Fibroblast of pulmonary artery (primary cell): Measurements from ENCODE around the gene RAPH1.

Experiments
- DNase-seq: peaks from one replicate; pipeline ENCODE4 v3.0.0-alpha.2; 2010; ENCODE audit warnings: low read depth
- H3K4me3 ChIP-seq: replicated peaks from 2 replicates; pipeline ENCODE4 v1.5.1; 2011; ENCODE audit warnings: low read depth, mild to moderate bottlenecking, control low read depth, low read length, moderate library complexity
- TF ChIP-seq, protein P1 (sequence below): IDR thresholded peaks from 2 replicates; pipeline ENCODE4 v1.5.1; 2011; ENCODE audit warnings: mild to moderate bottlenecking, control low read depth, low read length, inconsistent platforms; ENCODE audit errors: missing control alignments

RAPH1 gene

DNA sequence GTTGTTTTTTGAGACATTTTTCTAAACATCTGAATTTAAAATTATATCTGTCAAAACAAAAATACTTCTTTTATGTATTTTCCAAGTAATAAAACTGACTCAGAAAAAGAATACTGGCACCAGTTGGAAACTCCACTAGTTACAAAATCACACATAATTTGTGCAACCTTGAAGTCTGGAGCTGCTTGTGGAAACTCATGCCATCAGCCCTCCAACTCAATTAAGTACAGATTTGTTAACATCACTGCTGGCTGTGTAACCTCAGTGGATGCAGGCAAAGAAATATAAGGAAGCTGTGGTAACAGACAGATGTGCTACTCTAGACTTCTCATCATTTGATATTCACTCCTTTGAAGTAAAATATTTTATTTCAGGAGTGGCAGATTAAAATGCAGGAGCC, 30.0 kb upstream of the RAPH1 start:
- H3K4me3 ChIP-seq: no peak overlapping the region
- TF ChIP-seq, protein P1, sequence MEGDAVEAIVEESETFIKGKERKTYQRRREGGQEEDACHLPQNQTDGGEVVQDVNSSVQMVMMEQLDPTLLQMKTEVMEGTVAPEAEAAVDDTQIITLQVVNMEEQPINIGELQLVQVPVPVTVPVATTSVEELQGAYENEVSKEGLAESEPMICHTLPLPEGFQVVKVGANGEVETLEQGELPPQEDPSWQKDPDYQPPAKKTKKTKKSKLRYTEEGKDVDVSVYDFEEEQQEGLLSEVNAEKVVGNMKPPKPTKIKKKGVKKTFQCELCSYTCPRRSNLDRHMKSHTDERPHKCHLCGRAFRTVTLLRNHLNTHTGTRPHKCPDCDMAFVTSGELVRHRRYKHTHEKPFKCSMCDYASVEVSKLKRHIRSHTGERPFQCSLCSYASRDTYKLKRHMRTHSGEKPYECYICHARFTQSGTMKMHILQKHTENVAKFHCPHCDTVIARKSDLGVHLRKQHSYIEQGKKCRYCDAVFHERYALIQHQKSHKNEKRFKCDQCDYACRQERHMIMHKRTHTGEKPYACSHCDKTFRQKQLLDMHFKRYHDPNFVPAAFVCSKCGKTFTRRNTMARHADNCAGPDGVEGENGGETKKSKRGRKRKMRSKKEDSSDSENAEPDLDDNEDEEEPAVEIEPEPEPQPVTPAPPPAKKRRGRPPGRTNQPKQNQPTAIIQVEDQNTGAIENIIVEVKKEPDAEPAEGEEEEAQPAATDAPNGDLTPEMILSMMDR: no peak
- DNase-seq: no peak

DNA sequence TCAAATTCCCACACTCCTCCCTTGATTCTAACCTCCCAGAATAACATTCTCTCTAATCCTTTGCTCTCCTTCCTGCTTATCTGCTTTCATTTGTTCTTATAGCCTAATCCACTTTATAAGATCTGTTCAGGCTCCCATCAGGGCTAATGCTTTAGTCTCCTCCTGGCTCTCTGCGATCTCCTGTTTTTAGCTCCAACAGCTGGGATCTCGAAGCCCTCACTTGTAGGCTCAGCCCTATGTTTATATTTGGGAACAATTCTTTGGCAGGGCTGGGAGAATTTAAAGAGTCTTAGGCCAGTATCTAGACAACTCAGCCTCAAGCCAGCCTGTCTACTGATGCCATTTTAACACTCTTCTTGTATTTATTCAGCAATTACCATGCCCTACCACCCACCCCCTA, 27.2 kb upstream of the RAPH1 start:
- no peak overlapping the region for H3K4me3 ChIP-seq
- TF ChIP-seq, protein P1: no peak
- DNase-seq: no peak

DNA sequence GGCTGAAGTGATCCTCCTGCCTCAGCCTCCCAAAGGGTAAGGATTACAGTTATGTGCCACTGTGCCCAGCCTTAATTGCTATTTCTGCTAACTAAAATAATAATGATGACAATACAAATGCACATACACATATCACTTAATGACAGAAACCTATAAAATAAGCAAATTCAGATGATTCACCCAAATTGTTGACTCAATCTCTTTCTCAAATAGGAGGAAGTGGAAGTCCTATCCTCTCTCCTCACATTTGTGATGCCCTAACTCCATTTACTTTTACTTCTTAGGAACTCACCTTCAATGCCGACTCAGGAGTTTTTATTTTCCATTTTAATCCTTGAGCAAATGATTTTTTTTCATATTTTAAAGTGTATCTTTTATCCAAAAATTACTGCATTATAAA, 24.5 kb upstream of the RAPH1 start:
- TF ChIP-seq, protein P1: no peak
- no peak for DNase-seq
- no peak overlapping the region for H3K4me3 ChIP-seq

DNA sequence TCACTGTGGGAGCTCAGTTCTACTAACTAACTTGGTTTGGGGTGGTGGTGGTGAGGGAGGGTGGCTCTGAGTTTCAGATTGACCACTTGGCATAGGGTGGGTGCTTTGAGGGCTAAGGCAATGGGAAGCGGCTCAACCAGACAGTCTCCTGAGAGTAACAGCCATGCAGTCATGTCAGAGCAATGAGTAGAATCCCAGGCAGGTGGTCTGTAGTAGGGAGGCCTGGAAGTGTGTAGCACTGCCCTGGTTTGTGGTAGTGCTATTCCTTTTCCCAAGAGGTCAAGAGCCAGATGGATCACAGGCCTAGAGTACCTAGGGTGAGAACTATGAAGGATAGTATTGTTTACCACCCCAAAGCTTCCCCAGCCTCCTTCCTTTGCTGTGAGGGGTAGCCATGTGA, 18.7 kb upstream of the RAPH1 start:
- TF ChIP-seq, protein P1: no peak
- no peak for DNase-seq
- H3K4me3 ChIP-seq: no peak overlapping the region

DNA sequence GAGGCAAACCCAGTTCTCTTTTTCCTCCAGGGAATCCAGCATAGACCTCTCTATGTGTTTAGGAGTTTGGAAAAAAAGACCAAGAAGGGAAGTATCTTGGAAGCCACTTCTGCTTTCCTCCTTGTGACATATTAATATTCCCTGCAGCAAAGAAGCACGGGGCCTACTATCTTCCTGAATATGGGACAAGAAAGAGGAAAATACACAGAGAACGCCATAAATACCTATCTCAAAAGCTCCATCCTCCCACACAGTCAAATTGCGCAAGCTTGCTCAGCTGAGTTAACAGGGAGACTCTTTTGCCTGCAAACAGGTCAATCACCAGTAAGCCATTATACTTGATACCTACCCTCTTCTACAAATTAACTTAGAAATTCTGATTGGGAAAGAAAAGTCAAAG, 16.7 kb upstream of the RAPH1 start:
- TF ChIP-seq, protein P1: no peak
- no peak overlapping the region for H3K4me3 ChIP-seq
- DNase-seq: peak; percentile 85

DNA sequence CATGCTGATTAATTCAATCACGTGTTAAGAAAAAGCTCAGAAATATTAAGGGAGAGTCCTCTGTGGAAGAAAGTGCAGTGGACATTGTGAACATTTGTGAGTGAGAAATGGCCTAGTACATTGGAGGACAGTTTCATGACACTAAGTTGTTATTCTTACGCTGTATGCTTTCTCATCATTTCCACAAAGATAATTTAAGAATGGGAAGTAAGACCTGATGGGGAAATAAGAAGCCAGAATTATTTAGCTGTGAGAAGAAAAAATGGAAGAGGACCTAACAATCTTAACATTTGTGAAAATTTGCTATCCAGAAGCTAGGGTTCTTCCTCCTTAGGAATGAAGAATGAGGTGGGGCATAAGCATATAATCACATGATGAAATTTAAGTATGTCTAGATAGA, 15.2 kb upstream of the RAPH1 start:
- no peak overlapping the region for H3K4me3 ChIP-seq
- no peak for DNase-seq
- TF ChIP-seq, protein P1: no peak

DNA sequence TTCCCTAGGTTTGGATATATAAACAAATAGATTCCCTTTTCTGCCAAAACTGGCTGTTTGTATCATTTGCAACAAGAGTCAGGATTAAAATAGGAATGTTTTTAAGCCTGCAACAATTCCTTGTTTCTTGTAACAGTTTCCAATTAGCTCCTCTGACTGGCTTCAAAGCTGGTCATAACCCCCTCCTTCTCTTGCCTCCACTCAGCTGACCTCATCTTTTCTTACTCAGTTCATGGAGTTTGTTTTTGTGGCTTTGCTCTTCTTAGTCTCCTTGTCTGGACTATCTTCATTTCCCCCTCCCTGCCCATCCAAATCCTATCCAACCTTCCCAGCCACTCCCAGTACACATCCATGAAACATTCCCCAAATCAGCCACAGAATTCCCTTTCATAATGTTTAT, 14.3 kb upstream of the RAPH1 start:
- DNase-seq: no peak
- TF ChIP-seq, protein P1: no peak
- H3K4me3 ChIP-seq: no peak overlapping the region
